Measurements from ENCODE around the gene FIBCD1.

- TF ChIP-seq POLR2AphosphoS5 (IDR thresholded peaks at IDR 0.05; ENCODE audit: low read depth, low read length): no peak
- TF ChIP-seq TAF1 (IDR thresholded peaks at IDR 0.05; ENCODE audit: low read depth, low read length): no peak
- no peak for TF ChIP-seq POLR2A (IDR thresholded peaks at IDR 0.05; ENCODE audit: low read depth, low read length)
- TF ChIP-seq SPI1 (IDR thresholded peaks at IDR 0.05; ENCODE audit: low read depth, low read length): no peak
Observed at GRCh38 chr9:130908146-130908877, 30.7 kb downstream of the FIBCD1 start.
